GM12873 (cell line): Measurements from ENCODE around the gene SPPL3.

Experiments used
- CTCF ChIP-seq: IDR thresholded peaks from 2 replicates; pipeline ENCODE4 v1.5.1; 2012; ENCODE audit warnings: low read depth, mild to moderate bottlenecking, moderate library complexity, low read length, control low read depth; ENCODE audit not compliant: insufficient read depth; ENCODE audit errors: missing control alignments

The SPPL3 gene

GRCh38 chr12:120797677-120798642 is 106.2 kb downstream of the SPPL3 start:
- peak; percentile 18 for TF ChIP-seq CTCF

- no peak for TF ChIP-seq CTCF
Measured at GRCh38 chr12:120795441-120796178, 108.5 kb downstream of the SPPL3 start.

GRCh38 chr12:120793357-120793756 is 110.8 kb downstream of the SPPL3 start:
- no peak for TF ChIP-seq CTCF

GRCh38 chr12:120791669-120792176 is 112.4 kb downstream of the SPPL3 start:
- TF ChIP-seq CTCF: no peak

- TF ChIP-seq CTCF: no peak
Measured at GRCh38 chr12:120790114-120790513, 114.0 kb downstream of the SPPL3 start.

GRCh38 chr12:120787889-120788288 is 116.3 kb downstream of the SPPL3 start:
- no peak for TF ChIP-seq CTCF

- no peak for TF ChIP-seq CTCF
Measured at GRCh38 chr12:120784804-120785203, 119.4 kb downstream of the SPPL3 start.
